ENCODE measurements around the gene SMIM10L2A. TPM values are rescaled to one million over a fixed set of nuclear protein-coding genes. Genes with fewer than 3 reads are reported as not detected.
"Not testable (repeated sequence)": the region's sequence is repeated elsewhere in the genome, so short reads cannot be mapped to it uniquely, and the experiment has no call there.

Gene SMIM10L2A
- total RNA-seq, 1 donor from 2014 or later: 0.64 TPM

DNA sequence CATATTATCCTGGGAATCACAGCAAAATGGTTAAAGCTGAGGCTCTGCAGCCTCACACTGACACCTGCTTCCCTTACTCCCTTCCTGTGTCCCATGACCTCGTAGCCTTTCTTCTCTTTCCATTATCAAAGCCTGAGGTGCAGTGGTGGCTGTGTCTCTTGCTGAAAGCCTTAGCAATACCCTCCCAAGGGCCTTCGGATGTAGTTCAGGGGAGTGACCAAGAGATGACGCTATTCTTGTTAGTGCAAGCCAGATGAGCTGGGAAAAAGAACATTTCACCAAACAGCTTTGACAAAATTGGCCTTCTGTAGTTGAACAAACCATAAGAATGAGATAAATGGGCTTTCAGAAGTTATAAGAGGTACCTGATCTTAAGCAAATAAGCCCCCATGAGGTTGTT is 31.6 kb downstream of the SMIM10L2A start:
- intact Hi-C loops (cut with micrococcal nuclease): no loop called here

DNA sequence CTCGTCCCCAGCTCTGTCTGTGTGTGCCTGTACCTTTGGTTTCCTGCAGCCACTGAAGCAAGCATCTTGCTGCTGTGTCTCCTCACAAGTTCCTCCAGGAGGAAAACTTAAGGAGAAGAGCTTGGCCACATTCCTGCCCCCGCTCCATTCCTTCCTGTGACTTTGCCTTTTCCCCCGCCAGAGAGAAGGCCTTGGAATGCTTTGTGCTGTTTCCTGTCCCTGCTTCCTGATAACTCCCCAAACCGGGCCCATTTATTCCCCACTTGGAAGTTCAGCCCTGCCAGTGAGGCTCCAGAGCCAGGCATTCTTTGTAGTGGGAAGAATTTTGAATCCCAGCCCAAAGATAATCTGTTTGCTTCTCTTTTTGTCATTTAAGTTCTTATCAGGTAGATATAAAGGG is 33.1 kb downstream of the SMIM10L2A start:
- intact Hi-C loops (cut with micrococcal nuclease): no loop called here

DNA sequence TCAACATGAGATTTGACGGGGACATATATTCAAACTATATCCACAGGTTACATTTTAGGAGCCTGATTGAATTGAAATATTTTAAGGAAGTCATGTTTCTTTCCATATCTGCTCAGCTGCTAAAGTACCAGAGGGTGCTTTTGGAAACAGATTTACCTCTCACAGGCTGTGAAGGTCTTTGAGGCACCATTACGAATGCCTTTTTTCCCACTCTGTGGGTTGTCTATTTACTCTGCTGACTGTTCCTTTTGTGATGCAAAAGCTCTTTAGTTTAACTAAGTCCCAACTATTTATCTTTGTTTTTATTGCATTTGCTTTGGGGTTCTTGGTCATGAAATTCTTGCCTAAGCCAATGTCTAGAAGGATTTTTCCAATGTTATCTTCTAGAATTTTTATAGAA is 40.0 kb downstream of the SMIM10L2A start:
- intact Hi-C loops (cut with micrococcal nuclease): not testable (repeated sequence)

DNA sequence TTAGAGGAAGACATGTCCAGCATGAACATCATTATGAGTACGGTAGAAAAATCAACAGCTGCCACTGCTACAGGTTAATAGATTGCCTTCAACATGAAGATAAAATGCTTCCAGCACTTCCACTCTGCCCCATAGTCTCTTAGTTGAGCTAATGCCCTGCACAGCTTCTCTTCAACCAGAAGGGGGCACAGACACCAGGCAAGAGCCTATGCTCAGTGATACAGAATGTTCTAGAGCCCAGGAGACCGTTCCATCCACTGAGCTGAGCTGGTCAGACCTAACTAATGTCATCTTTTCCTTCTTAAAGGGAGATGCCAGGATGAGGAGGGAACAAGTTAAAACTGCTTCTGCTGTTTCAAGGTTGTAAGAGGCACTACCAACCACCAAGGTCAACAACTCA is 42.2 kb downstream of the SMIM10L2A start:
- intact Hi-C loops (cut with micrococcal nuclease): no loop called here

DNA sequence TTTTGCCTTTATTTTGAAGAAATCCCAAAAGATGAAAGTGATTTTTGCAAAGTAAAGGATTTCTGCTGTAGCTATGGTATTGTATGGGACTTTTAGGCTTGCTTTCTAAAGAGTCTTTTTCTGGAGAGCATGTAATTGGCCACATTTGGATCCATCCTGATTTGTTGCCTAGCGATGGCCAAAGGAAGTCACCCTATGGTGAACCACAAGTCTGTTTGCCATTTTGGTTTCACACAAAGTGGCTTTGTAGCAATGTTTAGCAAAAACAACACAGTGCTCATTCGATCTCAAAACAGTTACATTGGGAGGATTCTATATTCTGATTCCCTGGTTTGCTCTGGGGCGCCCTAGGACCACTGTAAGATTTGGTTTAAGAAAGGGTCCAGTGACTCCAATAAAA is 54.6 kb downstream of the SMIM10L2A start:
- intact Hi-C loops (cut with micrococcal nuclease): loop anchor here (10.0 kb wide), 1 partner anchor 512 kb away; no protein-coding TSS in a partner anchor

DNA sequence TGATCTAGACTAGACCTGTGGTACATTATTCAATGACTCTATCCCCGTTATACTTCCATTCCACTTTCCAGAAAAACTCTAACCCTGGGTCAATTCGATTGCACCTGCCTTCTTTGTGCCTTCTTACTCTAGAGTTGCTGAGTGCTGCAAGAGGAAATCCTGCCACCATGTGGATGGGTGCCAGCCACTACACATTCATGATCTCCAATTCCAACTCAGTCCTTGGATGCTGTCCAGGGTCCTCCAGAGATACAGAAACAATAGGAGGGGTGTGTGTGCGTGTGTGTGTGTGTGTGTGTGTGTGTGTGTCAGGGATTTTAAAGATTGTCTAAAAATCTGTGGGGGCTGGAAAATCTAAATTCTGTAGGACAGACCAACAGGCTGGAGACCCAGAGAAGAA is 55.8 kb downstream of the SMIM10L2A start:
- intact Hi-C loops (cut with micrococcal nuclease): loop anchor here (1.0 to 10.0 kb wide), 2 partner anchors 291 to 513 kb away; no protein-coding TSS in a partner anchor

Other genes with a start within 250 kb of the SMIM10L2A start
- gene ETDA, start 169.9 kb upstream of the SMIM10L2A start, total RNA-seq: not detected in 2 replicates
- gene ETDC, start 112.5 kb upstream of the SMIM10L2A start, total RNA-seq: not detected in 2 replicates
- 15.0 and 16.0 TPM in 2 replicates for gene ZNF75D, start 77.8 kb upstream of the SMIM10L2A start, total RNA-seq
- gene ZNF449, start 77.1 kb upstream of the SMIM10L2A start, total RNA-seq: 4.0 and 4.5 TPM in 2 replicates
- 24.7 and 29.1 TPM in 2 replicates for gene INTS6L, start 98.7 kb downstream of the SMIM10L2A start, total RNA-seq

Data from T-helper 1 cell treated with Interleukin-12 subunit alpha and Interleukin-12 subunit beta and Interleukin-4 antibody, amounts not matched to agents 30 ng/mL and 1 ng/mL, for 36 hours (primary cell).